ENCODE results near the gene APBA3.
"Not testable (repeated sequence)": the region's sequence is repeated elsewhere in the genome, so short reads cannot be mapped to it uniquely, and the experiment has no call there.

The APBA3 gene

GRCh38 chr19:3768015-3768747 is 6.7 kb upstream of the APBA3 start:
- no peak overlapping the region for H3K18ac ChIP-seq (ENCODE audit: low read length)
- H3K36me3 ChIP-seq (ENCODE audit: control insufficient read depth, insufficient read depth, low read length) = no peaks in the 10 kb centered on the region
- no peak overlapping the region for H2BK15ac ChIP-seq (replicated peaks; ENCODE audit: low read depth)
- H3K27ac ChIP-seq (ENCODE audit: low read depth, low read length) = no peak overlapping the region
- H2BK5ac ChIP-seq (ENCODE audit: low read length) = no peak overlapping the region
- DNase-seq = no peak
- no peak overlapping the region for H2BK120ac ChIP-seq (ENCODE audit: low read depth, low read length)
- H3K79me2 ChIP-seq (ENCODE audit: control insufficient read depth, insufficient read depth, low read length) = no peaks in the 10 kb centered on the region
- no peak overlapping the region for H3K4ac ChIP-seq (ENCODE audit: low read depth, low read length)
- no peaks in the 10 kb centered on the region for H3K4me1 ChIP-seq (ENCODE audit: control insufficient read depth, low read depth, low read length)
- H4K8ac ChIP-seq (ENCODE audit: low read depth, low read length) = no peak overlapping the region
- H3K4me3 ChIP-seq (ENCODE audit: low read length) = no peak overlapping the region
- no peak overlapping the region for H2AK5ac ChIP-seq (ENCODE audit: low read length)
- no peak overlapping the region for H3K23ac ChIP-seq (ENCODE audit: low read length)
- no CpG with 5 or more reads among the region's 25 CpGs for WGBS (ENCODE audit: extremely low coverage, insufficient coverage, low lambda C conversion rate)
- H3K79me1 ChIP-seq (ENCODE audit: low read length) = no peaks in the 10 kb centered on the region
- no peak overlapping the region for H3K4me2 ChIP-seq (ENCODE audit: low read length)
- no peak overlapping the region for H4K5ac ChIP-seq (ENCODE audit: low read length)
- no peak overlapping the region for H3K9ac ChIP-seq (ENCODE audit: low read length)
- H3K27me3 ChIP-seq (ENCODE audit: insufficient read depth, low read length, poor library complexity) = no peaks in the 10 kb centered on the region
- no peak overlapping the region for H3K56ac ChIP-seq (ENCODE audit: low read length)

DNA sequence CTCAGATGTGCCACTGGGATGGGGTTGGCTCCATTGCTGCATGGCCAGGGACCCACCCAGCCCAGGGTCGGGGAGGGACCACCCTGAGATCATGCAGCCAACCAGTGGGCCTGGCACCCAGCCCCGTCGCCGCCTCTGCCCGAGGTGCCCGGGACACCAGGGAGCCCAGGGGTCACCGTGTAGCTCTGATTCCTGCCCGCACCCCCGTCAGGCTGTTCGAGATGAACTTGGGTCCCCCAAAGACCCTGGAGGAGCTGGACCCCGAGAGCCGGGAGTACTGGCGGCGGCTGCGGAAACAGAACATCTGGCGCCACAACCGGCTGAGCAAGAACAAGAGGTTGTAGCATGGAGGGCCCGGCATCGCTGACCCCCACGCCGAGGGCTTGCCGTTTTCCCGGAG is 5.6 kb upstream of the APBA3 start:
- no peak overlapping the region for H3K27ac ChIP-seq (ENCODE audit: low read depth, low read length)
- no peak overlapping the region for H3K4me2 ChIP-seq (ENCODE audit: low read length)
- no peak overlapping the region for H4K8ac ChIP-seq (ENCODE audit: low read depth, low read length)
- WGBS (ENCODE audit: extremely low coverage, insufficient coverage, low lambda C conversion rate) = no CpG with 5 or more reads among the region's 23 CpGs
- H4K5ac ChIP-seq (ENCODE audit: low read length) = no peak overlapping the region
- no peaks in the 10 kb centered on the region for H3K27me3 ChIP-seq (ENCODE audit: insufficient read depth, low read length, poor library complexity)
- no peak overlapping the region for H3K4me3 ChIP-seq (ENCODE audit: low read length)
- no peak for DNase-seq
- no peak overlapping the region for H2BK5ac ChIP-seq (ENCODE audit: low read length)
- no peaks in the 10 kb centered on the region for H3K4me1 ChIP-seq (ENCODE audit: control insufficient read depth, low read depth, low read length)
- no peak overlapping the region for H3K23ac ChIP-seq (ENCODE audit: low read length)
- no peak overlapping the region for H2BK15ac ChIP-seq (replicated peaks; ENCODE audit: low read depth)
- H3K79me2 ChIP-seq (ENCODE audit: control insufficient read depth, insufficient read depth, low read length) = no peaks in the 10 kb centered on the region
- no peak overlapping the region for H3K4ac ChIP-seq (ENCODE audit: low read depth, low read length)
- H2AK5ac ChIP-seq (ENCODE audit: low read length) = no peak overlapping the region
- H2BK120ac ChIP-seq (ENCODE audit: low read depth, low read length) = no peak overlapping the region
- H3K9ac ChIP-seq (ENCODE audit: low read length) = no peak overlapping the region
- H3K36me3 ChIP-seq (ENCODE audit: control insufficient read depth, insufficient read depth, low read length) = no peaks in the 10 kb centered on the region
- no peak overlapping the region for H3K18ac ChIP-seq (ENCODE audit: low read length)
- no peaks in the 10 kb centered on the region for H3K79me1 ChIP-seq (ENCODE audit: low read length)
- H3K56ac ChIP-seq (ENCODE audit: low read length) = no peak overlapping the region

GRCh38 chr19:3766520-3766919 is 5.0 kb upstream of the APBA3 start:
- Histone ChIP-seq H2BK120ac (ENCODE audit: low read depth, low read length) (no peak overlapping the region), H3K27me3 (ENCODE audit: insufficient read depth, low read length, poor library complexity) (no peaks in the 10 kb centered on the region), H2AK5ac (ENCODE audit: low read length) (no peak overlapping the region), H3K36me3 (ENCODE audit: control insufficient read depth, insufficient read depth, low read length) (no peaks in the 10 kb centered on the region), H4K5ac (ENCODE audit: low read length) (no peak overlapping the region), H3K79me1 (ENCODE audit: low read length) (no peaks in the 10 kb centered on the region), H3K56ac (ENCODE audit: low read length) (no peak overlapping the region), H2BK5ac (ENCODE audit: low read length) (no peak overlapping the region), H3K4me1 (ENCODE audit: control insufficient read depth, low read depth, low read length) (no peaks in the 10 kb centered on the region), H3K27ac (ENCODE audit: low read depth, low read length) (no peak overlapping the region), H3K4me2 (ENCODE audit: low read length) (no peak overlapping the region), H3K4me3 (ENCODE audit: low read length) (no peak overlapping the region), H3K23ac (ENCODE audit: low read length) (no peak overlapping the region), H3K9ac (ENCODE audit: low read length) (no peak overlapping the region), H3K4ac (ENCODE audit: low read depth, low read length) (no peak overlapping the region), H3K79me2 (ENCODE audit: control insufficient read depth, insufficient read depth, low read length) (no peaks in the 10 kb centered on the region), H4K8ac (ENCODE audit: low read depth, low read length) (no peak overlapping the region), H3K18ac (ENCODE audit: low read length) (no peak overlapping the region), H2BK15ac (replicated peaks; ENCODE audit: low read depth) (no peak overlapping the region)
- no peak for DNase-seq
- WGBS (ENCODE audit: extremely low coverage, insufficient coverage, low lambda C conversion rate) = no CpG with 5 or more reads among the region's 7 CpGs

DNA sequence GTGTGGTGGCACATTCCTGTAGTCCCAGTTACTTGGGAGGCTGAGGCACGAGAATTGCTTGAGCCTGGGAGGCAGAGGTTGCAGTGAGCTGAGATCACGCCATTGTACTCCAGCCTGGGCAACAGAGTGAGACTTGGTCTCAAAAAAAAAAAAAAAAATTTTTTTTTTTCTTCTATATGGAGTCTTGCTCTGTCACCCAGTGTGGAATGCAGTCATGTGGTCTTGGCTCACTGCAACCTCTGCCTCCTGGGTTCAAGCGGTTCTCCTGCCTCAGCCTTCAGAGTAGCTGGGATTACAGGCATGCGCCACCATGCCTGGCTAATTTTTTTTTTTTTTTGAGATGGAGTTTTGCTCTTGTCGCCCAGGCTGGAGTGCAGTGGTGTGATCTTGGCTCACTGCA is 4.3 kb upstream of the APBA3 start:
- not testable (repeated sequence) for H3K18ac ChIP-seq (ENCODE audit: low read length); H2AK5ac ChIP-seq (ENCODE audit: low read length); H3K27ac ChIP-seq (ENCODE audit: low read depth, low read length); H2BK120ac ChIP-seq (ENCODE audit: low read depth, low read length); H3K79me1 ChIP-seq (ENCODE audit: low read length); H3K23ac ChIP-seq (ENCODE audit: low read length); H3K4ac ChIP-seq (ENCODE audit: low read depth, low read length); H2BK15ac ChIP-seq (replicated peaks; ENCODE audit: low read depth); H3K79me2 ChIP-seq (ENCODE audit: control insufficient read depth, insufficient read depth, low read length); H3K56ac ChIP-seq (ENCODE audit: low read length); H3K9ac ChIP-seq (ENCODE audit: low read length); DNase-seq; H3K27me3 ChIP-seq (ENCODE audit: insufficient read depth, low read length, poor library complexity); H3K4me2 ChIP-seq (ENCODE audit: low read length); H3K36me3 ChIP-seq (ENCODE audit: control insufficient read depth, insufficient read depth, low read length); H2BK5ac ChIP-seq (ENCODE audit: low read length); H4K5ac ChIP-seq (ENCODE audit: low read length); H4K8ac ChIP-seq (ENCODE audit: low read depth, low read length); H3K4me3 ChIP-seq (ENCODE audit: low read length); H3K4me1 ChIP-seq (ENCODE audit: control insufficient read depth, low read depth, low read length)
- WGBS (ENCODE audit: extremely low coverage, insufficient coverage, low lambda C conversion rate) = no CpG with 5 or more reads among the region's 5 CpGs

DNA sequence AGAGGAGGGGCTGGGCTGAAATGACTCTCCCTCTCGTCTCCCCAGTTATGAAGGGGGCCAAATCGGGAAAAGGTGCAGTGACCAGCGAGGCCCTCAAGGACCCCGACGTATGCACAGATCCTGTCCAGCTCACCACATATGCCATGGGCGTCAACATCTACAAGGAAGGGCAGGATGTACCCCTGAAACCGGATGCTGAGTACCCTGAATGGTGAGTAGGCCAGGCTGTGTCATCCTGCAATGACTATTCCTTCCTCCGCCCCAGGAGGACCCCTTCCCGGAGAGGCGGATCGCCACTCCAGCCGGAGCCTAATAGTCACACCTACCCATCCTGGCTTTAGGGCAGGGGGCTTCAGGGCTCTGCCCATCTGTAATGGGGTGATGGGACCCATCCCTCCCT is 3.6 kb upstream of the APBA3 start:
- H2BK120ac ChIP-seq (ENCODE audit: low read depth, low read length) = no peak overlapping the region
- WGBS (ENCODE audit: extremely low coverage, insufficient coverage, low lambda C conversion rate) = no CpG with 5 or more reads among the region's 12 CpGs
- H3K4me3 ChIP-seq (ENCODE audit: low read length) = no peak overlapping the region
- peaks cover 4% of the 10 kb centered on the region for H3K79me2 ChIP-seq (ENCODE audit: control insufficient read depth, insufficient read depth, low read length)
- no peak overlapping the region for H3K4ac ChIP-seq (ENCODE audit: low read depth, low read length)
- no peak overlapping the region for H3K4me2 ChIP-seq (ENCODE audit: low read length)
- no peak overlapping the region for H3K23ac ChIP-seq (ENCODE audit: low read length)
- H3K27me3 ChIP-seq (ENCODE audit: insufficient read depth, low read length, poor library complexity) = no peaks in the 10 kb centered on the region
- no peaks in the 10 kb centered on the region for H3K4me1 ChIP-seq (ENCODE audit: control insufficient read depth, low read depth, low read length)
- H3K36me3 ChIP-seq (ENCODE audit: control insufficient read depth, insufficient read depth, low read length) = no peaks in the 10 kb centered on the region
- H3K9ac ChIP-seq (ENCODE audit: low read length) = no peak overlapping the region
- no peak overlapping the region for H4K8ac ChIP-seq (ENCODE audit: low read depth, low read length)
- no peak overlapping the region for H2BK15ac ChIP-seq (replicated peaks; ENCODE audit: low read depth)
- DNase-seq = no peak
- H4K5ac ChIP-seq (ENCODE audit: low read length) = no peak overlapping the region
- H3K27ac ChIP-seq (ENCODE audit: low read depth, low read length) = no peak overlapping the region
- no peak overlapping the region for H3K56ac ChIP-seq (ENCODE audit: low read length)
- H3K18ac ChIP-seq (ENCODE audit: low read length) = no peak overlapping the region
- no peak overlapping the region for H2AK5ac ChIP-seq (ENCODE audit: low read length)
- peaks cover 4% of the 10 kb centered on the region for H3K79me1 ChIP-seq (ENCODE audit: low read length)
- H2BK5ac ChIP-seq (ENCODE audit: low read length) = no peak overlapping the region

Data from mesendoderm (in vitro differentiated cells).